Measurements from ENCODE around the gene ALPP. TPM values are rescaled to one million over a fixed set of nuclear protein-coding genes. Genes with fewer than 3 reads are reported as not detected.
"Not testable (repeated sequence)": the region's sequence is repeated elsewhere in the genome, so short reads cannot be mapped to it uniquely, and the experiment has no call there.

The ALPP gene
- total RNA-seq, 2 experiments from 2014 or later, result not detected

DNA sequence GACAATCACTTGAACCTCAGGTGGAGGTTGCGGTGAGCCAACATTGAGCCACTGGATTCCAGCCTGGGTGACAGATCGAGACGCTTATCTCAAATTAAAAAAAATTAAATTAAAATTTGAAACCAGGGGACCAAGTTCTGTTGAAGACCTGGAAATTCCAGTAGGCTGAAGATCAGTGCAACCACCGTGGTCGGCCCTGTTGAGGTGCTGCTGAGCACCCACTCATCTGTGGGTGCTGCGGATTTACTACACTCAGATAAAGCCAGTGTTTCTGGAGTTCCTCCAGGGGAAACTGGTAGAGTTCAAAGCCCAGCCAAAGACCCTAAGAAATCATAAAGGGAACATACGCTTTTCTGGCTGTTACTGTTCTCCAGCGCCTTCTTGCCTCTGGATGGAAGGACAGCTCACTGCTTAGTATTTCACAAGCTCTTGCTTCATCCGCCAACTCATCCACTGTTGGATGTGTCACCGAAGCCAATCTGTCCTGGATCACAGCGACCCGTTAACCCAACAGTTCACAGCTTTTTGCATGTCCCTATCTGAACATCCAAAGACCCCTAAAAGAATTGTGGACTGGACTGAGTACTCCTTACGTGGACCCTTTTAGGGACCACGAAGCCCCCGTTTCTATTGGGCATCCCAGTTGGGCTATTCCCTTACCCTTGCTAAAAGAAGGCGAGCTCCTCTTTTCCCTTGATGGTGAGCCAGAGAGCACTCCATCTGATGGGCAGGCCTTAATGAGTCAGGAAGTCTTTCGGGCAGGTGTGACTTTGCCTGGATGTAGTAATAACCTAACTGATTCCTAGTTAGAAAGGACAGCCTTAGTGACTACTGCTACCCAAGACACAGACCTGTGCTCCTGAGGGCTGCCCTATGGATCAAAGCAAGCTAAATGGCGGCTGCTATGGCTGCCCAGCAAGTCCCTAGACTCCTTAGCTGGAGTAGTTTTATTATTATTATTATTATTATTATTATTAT lies 6.0 kb upstream of the ALPP start:
- CTCF ChIA-PET, result no interaction called here
- H3K27me3 Mint-ChIP-seq, result no peaks in the 10 kb centered on the region
- no peaks in the 10 kb centered on the region for H3K9me3 Mint-ChIP-seq
- H3K27ac Mint-ChIP-seq, result no peak overlapping the region
- POLR2A ChIA-PET, result no interaction called here
- no peak overlapping the region for H3K4me3 Mint-ChIP-seq
- H3K4me1 Mint-ChIP-seq, result no peaks in the 10 kb centered on the region
- H3K36me3 Mint-ChIP-seq (ENCODE audit: low read depth), result no peaks in the 10 kb centered on the region
- DNase-seq, result no peak

DNA sequence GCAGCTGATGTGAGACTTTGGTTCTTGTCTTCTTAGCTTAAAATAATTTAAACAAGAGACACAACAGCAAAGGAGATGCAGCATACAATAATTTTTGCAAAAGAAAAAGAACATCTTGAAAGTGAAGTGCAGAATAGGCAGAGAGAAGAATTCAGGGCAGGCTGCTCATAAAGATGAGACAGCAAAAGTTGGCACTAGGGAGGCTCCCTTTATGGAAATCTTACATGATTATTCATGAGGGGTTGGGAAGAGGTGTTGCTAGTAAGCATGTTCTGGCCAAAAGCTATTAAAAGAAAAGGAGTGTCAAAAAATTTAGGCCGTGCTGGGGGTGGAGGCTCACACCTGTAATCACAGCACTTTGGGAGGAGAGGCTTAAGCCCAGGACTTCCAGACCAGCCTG lies 4.2 kb upstream of the ALPP start:
- no peak for DNase-seq
- H3K36me3 Mint-ChIP-seq (ENCODE audit: low read depth), result no peaks in the 10 kb centered on the region
- H3K27me3 Mint-ChIP-seq, result no peaks in the 10 kb centered on the region
- ChIA-PET POLR2A (no interaction called here), CTCF (interaction anchor here (1.1 kb wide), 1 partner anchor 10 kb away, joined by 4 read pairs; no protein-coding TSS in a partner anchor)
- H3K4me1 Mint-ChIP-seq, result no peaks in the 10 kb centered on the region
- H3K4me3 Mint-ChIP-seq, result no peak overlapping the region
- H3K27ac Mint-ChIP-seq, result no peak overlapping the region
- no peaks in the 10 kb centered on the region for H3K9me3 Mint-ChIP-seq

DNA sequence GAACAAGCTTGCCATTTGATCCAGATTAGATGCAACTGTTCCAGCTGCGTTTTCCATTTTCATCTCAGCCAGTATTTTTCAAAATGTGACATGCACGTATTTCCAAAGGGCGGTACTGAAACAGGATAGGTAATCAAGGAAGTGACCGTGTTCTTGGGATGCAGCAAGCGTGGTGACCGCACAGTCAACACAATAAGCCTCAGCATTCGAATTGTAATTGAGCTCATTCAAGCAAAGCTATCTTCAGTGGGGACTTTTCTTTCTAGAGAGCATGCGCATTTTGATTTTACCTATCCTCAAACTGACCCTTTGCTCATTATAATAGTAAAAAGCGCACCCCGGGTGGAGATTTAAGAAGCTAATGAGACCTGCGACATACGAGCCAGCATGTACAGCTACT lies 3.4 kb upstream of the ALPP start:
- H3K4me1 Mint-ChIP-seq, result no peaks in the 10 kb centered on the region
- CTCF ChIA-PET, result interaction anchor here (0.8 to 1.1 kb wide), 2 partner anchors 11 to 69 kb away, joined by 3 to 4 read pairs; no protein-coding TSS in a partner anchor
- no peaks in the 10 kb centered on the region for H3K27me3 Mint-ChIP-seq
- no peak overlapping the region for H3K4me3 Mint-ChIP-seq
- DNase-seq, result no peak
- H3K36me3 Mint-ChIP-seq (ENCODE audit: low read depth), result no peaks in the 10 kb centered on the region
- H3K27ac Mint-ChIP-seq, result no peak overlapping the region
- H3K9me3 Mint-ChIP-seq, result no peaks in the 10 kb centered on the region
- POLR2A ChIA-PET, result no interaction called here

DNA sequence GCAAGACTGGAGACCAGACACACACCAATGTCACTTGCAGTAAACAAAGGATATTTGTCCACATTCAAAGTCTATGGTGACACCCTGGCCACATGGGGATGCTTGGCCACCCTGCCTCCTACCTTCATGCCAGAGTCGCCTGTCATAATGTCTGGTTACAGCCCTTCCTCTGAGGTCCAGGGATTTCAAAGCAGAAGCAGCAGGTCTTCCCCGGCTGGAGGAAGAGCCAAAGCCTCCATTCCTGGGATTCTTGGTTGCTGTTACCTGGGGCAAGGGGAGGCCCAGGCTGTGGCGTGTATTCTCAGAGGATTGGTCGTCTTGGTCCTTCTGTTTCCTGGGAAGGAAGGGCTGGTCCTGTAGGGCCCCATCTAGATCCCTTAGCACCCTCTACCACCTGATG lies 2.3 kb upstream of the ALPP start:
- DNase-seq, result no peak
- Mint-ChIP-seq H3K27ac (no peak overlapping the region), H3K36me3 (ENCODE audit: low read depth) (no peaks in the 10 kb centered on the region), H3K27me3 (no peaks in the 10 kb centered on the region), H3K4me1 (no peaks in the 10 kb centered on the region), H3K4me3 (no peak overlapping the region), H3K9me3 (no peaks in the 10 kb centered on the region)
- ChIA-PET POLR2A (no interaction called here), CTCF (no interaction called here)

DNA sequence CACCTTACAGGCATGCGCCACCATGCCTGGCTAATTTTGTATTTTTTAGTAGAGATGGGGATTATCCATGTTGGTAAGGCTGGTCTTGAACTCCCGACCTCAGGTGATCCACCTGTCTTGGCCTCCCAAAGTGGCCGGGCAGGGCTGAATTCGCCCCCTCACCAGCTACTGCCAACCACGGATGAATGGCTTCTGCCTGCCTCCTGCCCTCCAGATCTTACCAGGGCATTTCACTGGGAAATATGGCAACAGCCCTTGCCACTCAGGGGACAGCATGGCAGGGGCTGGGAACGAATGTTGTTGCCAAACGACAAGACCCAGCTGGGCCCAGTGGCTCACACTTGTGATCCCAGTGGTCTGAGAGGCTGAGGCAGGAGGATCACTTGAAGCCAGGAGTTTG lies 1.8 kb upstream of the ALPP start:
- no peaks in the 10 kb centered on the region for H3K4me1 Mint-ChIP-seq
- H3K4me3 Mint-ChIP-seq, result no peak overlapping the region
- CTCF ChIA-PET, result no interaction called here
- POLR2A ChIA-PET, result no interaction called here
- no peak overlapping the region for H3K27ac Mint-ChIP-seq
- H3K27me3 Mint-ChIP-seq, result no peaks in the 10 kb centered on the region
- DNase-seq, result no peak
- no peaks in the 10 kb centered on the region for H3K36me3 Mint-ChIP-seq (ENCODE audit: low read depth)
- no peaks in the 10 kb centered on the region for H3K9me3 Mint-ChIP-seq

DNA sequence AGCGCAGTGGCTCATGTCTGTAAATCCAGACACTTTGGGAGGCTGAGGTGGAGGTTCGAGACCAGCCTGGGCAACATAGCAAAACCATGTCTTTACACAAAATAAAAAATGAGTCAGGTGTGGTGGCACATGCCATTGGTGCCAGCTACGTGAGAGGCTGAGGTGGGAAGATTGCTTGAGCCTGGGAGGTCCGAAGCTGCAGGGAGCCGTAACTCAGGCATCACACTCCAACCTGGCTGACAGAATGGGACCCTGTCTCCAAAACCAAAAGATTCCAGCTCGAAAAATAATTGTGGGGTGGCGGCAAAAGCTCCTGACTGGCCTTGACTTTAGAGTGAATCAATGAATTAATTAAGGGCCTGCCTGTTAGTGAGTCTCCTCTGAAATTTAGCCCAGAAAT lies 1.2 kb upstream of the ALPP start:
- no peaks in the 10 kb centered on the region for H3K9me3 Mint-ChIP-seq
- no peaks in the 10 kb centered on the region for H3K27me3 Mint-ChIP-seq
- H3K27ac Mint-ChIP-seq, result no peak overlapping the region
- DNase-seq, result no peak
- ChIA-PET POLR2A (interaction anchor here (0.5 kb wide), 1 partner anchor 14 kb away, joined by 3 read pairs; no protein-coding TSS in a partner anchor), CTCF (no interaction called here)
- H3K36me3 Mint-ChIP-seq (ENCODE audit: low read depth), result no peaks in the 10 kb centered on the region
- H3K4me3 Mint-ChIP-seq, result no peak overlapping the region
- no peaks in the 10 kb centered on the region for H3K4me1 Mint-ChIP-seq

DNA sequence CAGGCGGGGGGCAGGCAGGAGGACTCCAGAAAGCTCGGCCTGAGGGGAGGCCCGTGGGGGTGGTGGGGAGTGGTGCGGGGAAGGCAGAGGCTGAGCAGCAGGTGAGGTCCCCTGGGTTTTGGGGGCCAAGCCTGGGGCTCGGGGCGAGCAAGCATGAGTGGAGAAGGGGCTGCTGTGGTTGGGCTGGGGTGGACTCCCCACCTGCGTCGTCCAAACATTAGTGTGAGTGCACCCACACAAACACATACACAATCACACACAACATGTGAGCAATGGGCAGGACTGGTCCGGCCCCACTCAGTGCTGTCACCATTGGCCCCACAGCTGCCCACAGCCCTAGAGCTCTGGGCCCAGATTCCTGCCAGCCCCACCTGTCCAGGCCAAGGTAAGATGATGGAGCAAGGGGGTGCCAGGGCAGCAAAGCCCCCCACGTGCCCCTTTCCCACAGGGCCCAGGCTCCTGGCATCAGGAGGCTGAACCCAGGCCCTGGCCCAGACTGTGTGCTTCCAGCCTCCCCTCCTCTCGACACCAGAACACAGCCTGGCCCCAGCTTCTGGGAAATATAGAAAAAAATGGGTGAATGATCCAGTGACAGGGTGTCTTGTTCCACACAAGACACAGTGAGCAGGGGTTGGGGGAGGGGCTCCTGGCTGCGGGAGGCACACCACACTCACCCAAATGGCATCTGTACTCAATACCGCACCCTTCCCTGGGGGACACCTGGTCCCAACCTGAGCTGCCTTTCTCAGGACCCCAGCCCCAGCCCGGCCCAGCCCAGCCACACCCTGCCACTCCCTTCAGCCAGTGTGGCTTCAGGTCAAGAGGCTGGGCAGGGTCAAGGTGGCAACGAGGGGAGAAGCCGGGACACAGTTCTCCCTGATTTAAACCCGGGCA lies 463 bp upstream of the ALPP start:
- H3K4me3 Mint-ChIP-seq, result no peak overlapping the region
- CTCF ChIA-PET, result no interaction called here
- H3K9me3 Mint-ChIP-seq, result no peaks in the 10 kb centered on the region
- POLR2A ChIA-PET, result interaction anchor here (0.5 kb wide), 1 partner anchor 13 kb away, joined by 3 read pairs; no protein-coding TSS in a partner anchor
- no peak overlapping the region for H3K27ac Mint-ChIP-seq
- DNase-seq, result no peak
- no peaks in the 10 kb centered on the region for H3K4me1 Mint-ChIP-seq
- no peaks in the 10 kb centered on the region for H3K36me3 Mint-ChIP-seq (ENCODE audit: low read depth)
- H3K27me3 Mint-ChIP-seq, result peaks cover 4% of the 10 kb centered on the region

DNA sequence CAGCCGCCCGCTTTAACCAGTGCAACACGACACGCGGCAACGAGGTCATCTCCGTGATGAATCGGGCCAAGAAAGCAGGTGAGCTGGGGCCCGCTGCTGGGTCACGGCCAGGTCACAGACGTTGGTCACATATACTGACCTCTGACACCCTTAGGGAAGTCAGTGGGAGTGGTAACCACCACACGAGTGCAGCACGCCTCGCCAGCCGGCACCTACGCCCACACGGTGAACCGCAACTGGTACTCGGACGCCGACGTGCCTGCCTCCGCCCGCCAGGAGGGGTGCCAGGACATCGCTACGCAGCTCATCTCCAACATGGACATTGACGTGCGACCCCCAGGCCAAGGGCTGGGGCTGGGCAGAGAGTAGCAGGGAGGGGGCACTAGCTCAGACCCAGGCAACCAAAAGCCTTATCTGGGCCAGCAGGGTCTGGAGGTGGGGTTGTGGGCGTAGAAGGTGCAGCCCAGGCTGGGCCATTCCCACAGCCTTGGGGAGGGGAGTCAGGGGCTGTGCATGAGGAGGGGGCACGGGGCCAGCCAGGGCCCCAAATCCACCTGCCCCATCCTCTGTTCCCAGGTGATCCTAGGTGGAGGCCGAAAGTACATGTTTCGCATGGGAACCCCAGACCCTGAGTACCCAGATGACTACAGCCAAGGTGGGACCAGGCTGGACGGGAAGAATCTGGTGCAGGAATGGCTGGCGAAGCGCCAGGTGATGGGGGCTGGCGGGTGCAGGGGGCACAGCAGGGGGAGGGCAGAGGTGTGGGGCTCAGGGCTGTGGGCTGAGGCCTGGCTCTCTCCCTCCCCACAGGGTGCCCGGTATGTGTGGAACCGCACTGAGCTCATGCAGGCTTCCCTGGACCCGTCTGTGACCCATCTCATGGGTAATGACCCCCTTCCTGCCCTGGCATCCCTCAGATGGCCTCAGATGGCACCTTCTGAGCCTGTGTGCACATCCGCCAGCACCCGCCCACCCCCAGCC lies 1.3 kb downstream of the ALPP start:
- H3K27ac Mint-ChIP-seq; DNase-seq; POLR2A ChIA-PET; CTCF ChIA-PET; H3K9me3 Mint-ChIP-seq; H3K4me3 Mint-ChIP-seq; H3K4me1 Mint-ChIP-seq; H3K36me3 Mint-ChIP-seq (ENCODE audit: low read depth): not testable (repeated sequence)
- peaks cover 15% of the 10 kb centered on the region for H3K27me3 Mint-ChIP-seq

DNA sequence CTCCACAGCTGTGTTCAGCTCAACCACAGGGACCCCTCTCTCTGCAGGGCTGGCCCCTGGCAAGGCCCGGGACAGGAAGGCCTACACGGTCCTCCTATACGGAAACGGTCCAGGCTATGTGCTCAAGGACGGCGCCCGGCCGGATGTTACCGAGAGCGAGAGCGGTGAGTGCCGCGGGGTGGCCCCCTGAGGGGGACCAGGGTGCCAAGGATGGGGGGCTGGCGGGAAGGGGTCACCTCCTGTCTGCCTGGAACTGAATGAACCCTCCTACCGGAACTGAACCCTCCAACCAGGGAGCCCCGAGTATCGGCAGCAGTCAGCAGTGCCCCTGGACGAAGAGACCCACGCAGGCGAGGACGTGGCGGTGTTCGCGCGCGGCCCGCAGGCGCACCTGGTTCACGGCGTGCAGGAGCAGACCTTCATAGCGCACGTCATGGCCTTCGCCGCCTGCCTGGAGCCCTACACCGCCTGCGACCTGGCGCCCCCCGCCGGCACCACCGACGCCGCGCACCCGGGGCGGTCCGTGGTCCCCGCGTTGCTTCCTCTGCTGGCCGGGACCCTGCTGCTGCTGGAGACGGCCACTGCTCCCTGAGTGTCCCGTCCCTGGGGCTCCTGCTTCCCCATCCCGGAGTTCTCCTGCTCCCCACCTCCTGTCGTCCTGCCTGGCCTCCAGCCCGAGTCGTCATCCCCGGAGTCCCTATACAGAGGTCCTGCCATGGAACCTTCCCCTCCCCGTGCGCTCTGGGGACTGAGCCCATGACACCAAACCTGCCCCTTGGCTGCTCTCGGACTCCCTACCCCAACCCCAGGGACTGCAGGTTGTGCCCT lies 2.9 kb downstream of the ALPP start:
- peaks cover 30% of the 10 kb centered on the region for H3K27me3 Mint-ChIP-seq
- DNase-seq; H3K4me3 Mint-ChIP-seq; H3K4me1 Mint-ChIP-seq; H3K36me3 Mint-ChIP-seq (ENCODE audit: low read depth); H3K9me3 Mint-ChIP-seq; CTCF ChIA-PET; POLR2A ChIA-PET; H3K27ac Mint-ChIP-seq: not testable (repeated sequence)

DNA sequence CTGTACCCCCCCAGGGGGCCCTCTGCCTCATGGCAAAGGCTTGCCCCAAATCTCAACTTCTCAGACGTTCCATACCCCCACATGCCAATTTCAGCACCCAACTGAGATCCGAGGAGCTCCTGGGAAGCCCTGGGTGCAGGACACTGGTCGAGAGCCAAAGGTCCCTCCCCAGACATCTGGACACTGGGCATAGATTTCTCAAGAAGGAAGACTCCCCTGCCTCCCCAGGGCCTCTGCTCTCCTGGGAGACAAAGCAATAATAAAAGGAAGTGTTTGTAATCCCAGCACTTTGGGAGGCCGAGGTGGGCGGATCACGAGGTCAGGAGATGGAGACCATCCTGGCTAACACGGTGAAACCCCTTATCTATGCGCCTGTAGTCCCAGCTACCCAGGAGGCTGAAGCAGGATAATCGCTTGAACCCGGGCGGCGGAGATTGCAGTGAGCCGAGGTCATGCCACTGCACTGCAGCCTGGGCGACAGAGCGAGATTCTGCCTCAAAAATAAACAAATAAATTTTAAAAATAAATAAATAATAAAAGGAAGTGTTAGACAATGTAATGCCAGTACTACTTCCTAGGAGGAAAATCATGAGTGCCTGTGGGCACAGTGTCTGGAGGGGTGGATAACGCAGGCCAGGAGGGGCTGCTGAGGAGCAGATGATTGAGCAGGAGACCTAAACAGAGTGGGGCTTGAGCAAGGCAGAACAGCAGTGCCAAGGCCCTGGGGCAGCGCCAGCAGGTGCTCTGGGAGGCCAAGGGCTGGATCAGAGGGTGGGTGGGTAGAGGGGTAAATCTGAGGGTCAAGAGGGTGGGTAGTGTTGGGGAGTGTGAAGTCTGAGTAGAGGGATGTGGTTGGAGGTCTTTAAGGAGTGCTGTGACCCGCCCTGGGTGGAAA lies 4.0 kb downstream of the ALPP start:
- H3K27ac Mint-ChIP-seq, result no peak overlapping the region
- no peaks in the 10 kb centered on the region for H3K9me3 Mint-ChIP-seq
- CTCF ChIA-PET, result no interaction called here
- H3K4me1 Mint-ChIP-seq, result no peaks in the 10 kb centered on the region
- POLR2A ChIA-PET, result no interaction called here
- no peak overlapping the region for H3K4me3 Mint-ChIP-seq
- H3K27me3 Mint-ChIP-seq, result peaks cover 36% of the 10 kb centered on the region
- H3K36me3 Mint-ChIP-seq (ENCODE audit: low read depth), result no peaks in the 10 kb centered on the region
- no peak for DNase-seq

DNA sequence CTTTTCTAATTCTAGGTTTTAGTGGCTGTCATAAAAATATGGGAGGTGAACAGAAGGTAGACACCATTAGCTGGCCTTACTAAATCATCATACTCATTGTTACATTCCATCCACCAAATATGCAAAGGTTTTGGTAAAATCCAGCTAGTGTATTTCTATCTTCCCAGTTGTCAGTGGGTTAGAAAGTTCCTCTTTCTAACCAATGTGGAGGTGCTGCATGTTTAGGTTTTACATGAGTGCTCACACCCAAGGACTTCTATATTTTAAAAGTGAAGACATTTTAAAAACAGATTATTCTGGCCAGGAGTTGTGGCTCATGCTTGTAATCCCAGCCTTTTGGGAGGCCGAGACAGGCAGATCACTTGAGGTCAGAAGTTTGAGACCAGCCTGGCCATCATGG lies 5.9 kb downstream of the ALPP start:
- H3K4me3 Mint-ChIP-seq, result no peak overlapping the region
- peaks cover 43% of the 10 kb centered on the region for H3K27me3 Mint-ChIP-seq
- no peaks in the 10 kb centered on the region for H3K9me3 Mint-ChIP-seq
- no peak overlapping the region for H3K27ac Mint-ChIP-seq
- H3K4me1 Mint-ChIP-seq, result no peaks in the 10 kb centered on the region
- no peaks in the 10 kb centered on the region for H3K36me3 Mint-ChIP-seq (ENCODE audit: low read depth)
- CTCF ChIA-PET, result no interaction called here
- no peak for DNase-seq
- POLR2A ChIA-PET, result no interaction called here

Measured in activated CD4-positive, alpha-beta memory T cell treated with anti-CD3 and anti-CD28 coated beads, Interleukin-2, amount 10 ng/mL, durations not matched to agents 7 days and 5 days (primary cell).